Spleen (tissue), 7 donors: ENCODE measurements around the gene PNKD.

Experiments
- POLR2A ChIP-seq, 3 donors: fragments of 450-650 bp; IDR thresholded peaks; one replicate each; pipeline ENCODE4 v1.5.1; 2017; ENCODE audit warnings: antibody characterized with exemption in 3 of 3, mild to moderate bottlenecking in 1 of 3
- TF ChIP-seq, protein P1 (sequence below), 11 experiments: fragments of 200-600 bp in 7 of 11; fragments of 450-650 bp in 4 of 11; sonication (generic) in 4 of 11; IDR thresholded peaks in 8 of 11; conservative IDR thresholded peaks in 3 of 11; 1 replicate in 7 of 11; 2 replicates in 4 of 11; pipeline versions ENCODE4 v1.4.0 to v1.8.0; 2016 to 2021; ENCODE audit warnings: antibody characterized with exemption in 11 of 11, inconsistent platforms in 4 of 11, mild to moderate bottlenecking in 1 of 11
- donor health status: DM: no; HTN: no; CAD: no; lungs with moderate emphysema.
- donor health status: DM: no; HTN: no; CAD: no.
- donor health status: DM: no; HTN: no; CAD: no.

DNA sequence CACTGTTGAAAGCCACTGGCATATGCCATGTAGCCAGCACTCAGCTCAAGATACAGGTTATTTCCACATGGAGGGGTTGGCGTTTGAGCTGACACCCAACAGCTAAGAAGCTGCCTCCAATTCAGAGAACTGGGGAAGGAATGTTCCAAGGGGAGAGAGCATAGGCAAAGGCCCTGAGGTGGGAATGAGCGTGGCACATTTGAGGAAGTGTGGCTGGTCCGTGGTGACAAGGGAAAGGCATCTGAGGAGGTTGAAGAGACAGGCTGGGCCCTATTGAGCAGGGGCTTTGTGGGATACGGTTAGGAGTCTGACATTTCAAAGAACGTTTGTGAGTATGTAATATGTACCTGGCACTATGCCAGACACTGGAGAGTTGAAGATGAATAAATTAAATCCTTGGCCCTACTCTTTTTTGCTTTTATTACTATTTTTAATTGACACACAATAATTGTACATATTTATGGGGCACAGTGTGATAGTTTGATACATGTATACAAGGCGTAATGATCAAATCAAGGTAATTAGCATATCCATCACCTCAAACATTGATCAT is 49.6 kb downstream of the PNKD start:
- TF ChIP-seq POLR2A (IDR thresholded peaks at IDR 0.05): no peak
- TF ChIP-seq, protein P1, sequence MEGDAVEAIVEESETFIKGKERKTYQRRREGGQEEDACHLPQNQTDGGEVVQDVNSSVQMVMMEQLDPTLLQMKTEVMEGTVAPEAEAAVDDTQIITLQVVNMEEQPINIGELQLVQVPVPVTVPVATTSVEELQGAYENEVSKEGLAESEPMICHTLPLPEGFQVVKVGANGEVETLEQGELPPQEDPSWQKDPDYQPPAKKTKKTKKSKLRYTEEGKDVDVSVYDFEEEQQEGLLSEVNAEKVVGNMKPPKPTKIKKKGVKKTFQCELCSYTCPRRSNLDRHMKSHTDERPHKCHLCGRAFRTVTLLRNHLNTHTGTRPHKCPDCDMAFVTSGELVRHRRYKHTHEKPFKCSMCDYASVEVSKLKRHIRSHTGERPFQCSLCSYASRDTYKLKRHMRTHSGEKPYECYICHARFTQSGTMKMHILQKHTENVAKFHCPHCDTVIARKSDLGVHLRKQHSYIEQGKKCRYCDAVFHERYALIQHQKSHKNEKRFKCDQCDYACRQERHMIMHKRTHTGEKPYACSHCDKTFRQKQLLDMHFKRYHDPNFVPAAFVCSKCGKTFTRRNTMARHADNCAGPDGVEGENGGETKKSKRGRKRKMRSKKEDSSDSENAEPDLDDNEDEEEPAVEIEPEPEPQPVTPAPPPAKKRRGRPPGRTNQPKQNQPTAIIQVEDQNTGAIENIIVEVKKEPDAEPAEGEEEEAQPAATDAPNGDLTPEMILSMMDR (IDR thresholded peaks at IDR 0.05 in 8 of 11, conservative IDR thresholded peaks at IDR 0.05 in 3 of 11): no peak
